HG03135 (cell line): Measurements from ENCODE around the gene SH3RF1.

ENCODE experiments used
- ATAC-seq: cut with Tn5 transposase; IDR thresholded peaks from one replicate; pipeline ENCODE4 v1.9.1; 2021; ENCODE audit warnings: mild to moderate bottlenecking, moderate library complexity; ENCODE audit not compliant: unreplicated experiment

Gene SH3RF1

GRCh38 chr4:169167957-169168858, 102.5 kb downstream of the SH3RF1 start:
- ATAC-seq, result peak; percentile 97

GRCh38 chr4:169164669-169165415, 105.9 kb downstream of the SH3RF1 start:
- no peak for ATAC-seq

DNA sequence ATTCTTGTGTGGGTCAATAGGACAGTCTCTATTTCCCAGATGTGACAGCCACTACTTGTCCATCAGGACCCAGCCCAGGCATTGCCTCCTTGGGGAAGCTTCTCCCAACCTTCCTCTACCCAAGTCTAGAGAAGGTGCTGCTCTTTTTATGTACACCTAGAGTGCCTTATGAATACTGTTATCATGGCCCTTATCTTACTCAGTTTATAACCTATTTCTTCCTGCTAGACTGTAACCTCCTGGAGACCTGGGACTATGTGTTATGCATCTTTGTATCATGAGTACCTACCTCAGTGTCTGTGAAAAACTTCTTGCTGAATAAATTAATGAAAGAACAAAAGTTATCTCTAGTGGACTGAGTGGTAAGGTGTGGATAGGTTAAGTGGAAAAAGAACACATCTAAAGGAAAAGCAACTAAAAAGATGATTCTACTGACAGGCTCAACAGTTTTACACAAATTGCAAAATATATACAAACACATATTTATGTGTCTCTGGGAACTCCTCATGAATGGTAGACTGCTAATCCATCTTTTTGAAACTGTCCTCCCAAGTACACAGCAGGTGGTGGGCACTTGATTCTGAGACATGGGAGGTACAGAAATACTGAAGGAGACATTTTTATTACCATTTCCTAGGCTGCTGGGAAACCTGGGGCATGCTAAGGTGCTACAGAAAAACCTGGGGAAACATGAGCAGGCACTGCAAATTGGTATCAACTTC, 106.6 kb downstream of the SH3RF1 start:
- no peak for ATAC-seq

DNA sequence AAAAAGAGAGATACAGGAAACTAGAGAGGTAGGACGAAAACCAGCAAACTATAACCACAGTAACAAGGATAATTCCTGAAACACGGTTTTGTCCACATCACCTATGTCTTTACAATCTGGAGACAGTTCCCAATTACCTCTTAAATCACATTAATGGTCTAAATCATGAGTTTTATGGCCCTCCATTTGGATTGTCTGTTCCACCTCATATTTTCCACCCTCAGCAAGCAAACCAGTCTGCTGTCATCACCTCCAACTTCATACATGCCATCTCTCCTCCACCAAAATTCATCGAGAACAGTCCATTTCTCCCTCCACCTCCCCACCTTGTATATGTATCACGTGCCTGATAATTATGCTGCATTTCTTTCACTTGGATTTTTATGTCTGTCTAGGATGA, 107.3 kb downstream of the SH3RF1 start:
- ATAC-seq, result no peak

DNA sequence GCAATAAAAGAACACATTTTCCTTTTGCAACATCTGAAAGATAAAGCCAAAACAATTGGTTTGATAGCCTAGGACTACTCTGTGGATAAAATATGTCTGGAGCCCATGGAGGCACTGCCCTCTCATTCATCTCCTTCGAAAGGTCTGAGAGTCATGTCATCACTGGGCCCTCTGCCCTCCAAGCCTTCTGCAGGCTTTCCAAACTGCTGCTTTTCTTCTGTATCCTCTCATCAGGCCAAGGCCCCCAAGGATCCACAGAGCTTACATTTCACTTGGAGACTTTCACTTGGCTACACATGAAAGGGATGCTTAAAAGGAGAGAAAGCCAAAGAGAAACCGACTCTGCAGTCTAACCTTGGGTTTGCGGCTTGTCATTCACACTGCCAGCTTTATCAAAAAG, 109.9 kb downstream of the SH3RF1 start:
- no peak for ATAC-seq

GRCh38 chr4:169159624-169160171, 111.1 kb downstream of the SH3RF1 start:
- ATAC-seq, result no peak

GRCh38 chr4:169158861-169159260, 111.9 kb downstream of the SH3RF1 start:
- no peak for ATAC-seq

- ATAC-seq, result no peak
Observed at GRCh38 chr4:169158046-169158445, 112.7 kb downstream of the SH3RF1 start.

GRCh38 chr4:169156392-169156791, 114.4 kb downstream of the SH3RF1 start:
- ATAC-seq, result no peak

GRCh38 chr4:169154121-169154520, 116.6 kb downstream of the SH3RF1 start:
- no peak for ATAC-seq

GRCh38 chr4:169153481-169154087, 117.2 kb downstream of the SH3RF1 start:
- no peak for ATAC-seq

GRCh38 chr4:169152899-169153298, 117.9 kb downstream of the SH3RF1 start:
- no peak for ATAC-seq

GRCh38 chr4:169152098-169152497, 118.7 kb downstream of the SH3RF1 start:
- no peak for ATAC-seq

- ATAC-seq, result no peak
Observed at GRCh38 chr4:169151671-169152070, 119.1 kb downstream of the SH3RF1 start.

GRCh38 chr4:169150806-169151205, 120.0 kb downstream of the SH3RF1 start:
- ATAC-seq, result no peak

DNA sequence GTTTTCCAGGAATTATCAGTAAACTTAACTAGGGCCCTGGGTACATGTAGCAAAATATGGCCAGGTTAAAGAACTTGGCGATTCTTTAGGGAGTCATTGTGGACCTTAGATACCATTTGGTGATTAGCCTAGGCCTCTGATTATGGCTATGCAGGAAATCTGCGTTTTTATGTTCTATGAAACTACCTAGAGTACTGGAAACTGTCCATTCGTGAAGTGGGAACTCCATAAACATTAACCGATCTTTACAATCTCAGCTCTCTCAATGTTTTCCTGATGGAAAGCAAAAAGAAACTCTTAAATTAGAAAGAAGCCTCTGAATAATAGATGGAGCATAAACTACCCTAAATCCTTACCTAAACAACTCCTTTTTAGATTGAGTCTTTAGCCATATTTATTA, 121.9 kb downstream of the SH3RF1 start:
- ATAC-seq, result no peak

DNA sequence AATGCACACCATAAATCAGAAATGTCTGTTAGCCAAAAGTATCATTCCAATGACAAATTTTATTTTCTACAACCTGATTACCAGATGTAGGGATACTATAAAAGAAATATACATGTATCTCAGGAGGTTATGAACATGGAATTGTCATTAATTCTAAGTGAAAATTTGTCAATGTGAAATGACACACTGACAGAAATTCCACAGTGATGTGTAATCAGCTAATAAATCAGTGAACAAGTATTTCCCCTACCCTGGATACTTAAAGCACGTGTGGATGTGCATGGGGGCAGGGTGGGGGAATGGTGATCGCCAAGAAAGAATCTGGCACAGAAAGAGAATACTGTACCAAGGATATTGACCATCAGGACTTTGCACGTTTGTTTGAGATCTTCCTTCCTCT, 123.6 kb downstream of the SH3RF1 start:
- ATAC-seq, result no peak

DNA sequence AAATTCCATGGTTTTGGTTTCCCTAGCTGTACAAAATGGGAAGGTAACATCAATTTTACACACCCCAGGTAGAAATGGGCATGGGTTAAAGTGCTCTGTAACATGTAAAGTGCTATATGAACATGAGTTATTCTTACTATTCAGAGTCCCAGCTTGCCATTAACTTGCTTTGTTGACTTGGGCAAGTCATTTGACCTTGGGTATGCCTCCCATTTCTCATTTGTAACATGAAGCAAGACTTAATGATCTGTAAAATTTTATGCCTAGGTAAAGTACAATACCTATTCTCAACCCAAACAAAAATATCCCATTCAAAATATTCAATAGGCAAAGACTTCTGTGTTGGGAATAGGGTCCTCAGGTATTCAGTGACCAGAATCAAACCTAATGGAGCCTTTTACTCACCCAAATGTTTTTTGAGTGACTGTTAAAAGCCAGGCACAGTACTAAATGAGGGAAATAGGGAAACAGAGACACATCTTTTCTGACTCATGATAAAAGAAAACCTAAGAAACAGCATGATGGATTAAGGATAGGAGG, 126.6 kb downstream of the SH3RF1 start:
- ATAC-seq, result no peak

DNA sequence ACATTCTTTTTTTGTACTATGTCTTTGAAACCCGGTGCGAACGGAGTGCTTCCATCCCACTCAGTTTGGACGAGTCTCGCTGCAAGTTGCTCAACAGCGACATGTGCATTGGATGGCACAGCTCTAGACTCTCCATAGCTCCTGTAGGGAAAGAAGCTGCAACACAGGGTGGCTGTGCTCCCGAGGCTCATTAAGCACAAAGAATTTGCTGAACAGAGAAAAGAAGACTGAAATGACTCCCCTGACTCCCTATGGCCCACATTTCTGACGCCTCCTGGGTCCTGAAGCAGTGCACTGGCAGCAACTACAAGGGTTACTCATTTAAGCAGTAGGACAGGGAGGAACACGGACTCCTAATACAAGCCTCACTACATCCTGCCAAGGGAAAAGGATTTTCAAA, 127.4 kb downstream of the SH3RF1 start:
- no peak for ATAC-seq

GRCh38 chr4:169142906-169143305, 127.8 kb downstream of the SH3RF1 start:
- no peak for ATAC-seq
